Neural progenitor cell (in vitro differentiated cells): ENCODE measurements around the gene LRRC28. TPM values are rescaled to one million over a fixed set of nuclear protein-coding genes. Genes with fewer than 3 reads are reported as not detected.

Experiments
- DNase-seq: peaks from one replicate; pipeline ENCODE4 v3.0.0-alpha.2; 2016; ENCODE audit warnings: low spot score
- H2AFZ ChIP-seq: fragments of 200-600 bp; sonication (generic); replicated peaks from 2 replicates; pipeline ENCODE4 v1.6.1; 2016; ENCODE audit warnings: antibody characterized with exemption
- H3F3A ChIP-seq: fragments of 200-600 bp; sonication (generic); 2 replicates; pipeline ENCODE4 v1.6.1; 2016; ENCODE audit warnings: antibody characterized with exemption, low read depth
- H3K27ac ChIP-seq: fragments of 200-600 bp; sonication (generic); 2 replicates; pipeline ENCODE4 v1.5.1; 2016; ENCODE audit warnings: mild to moderate bottlenecking
- H3K27me3 ChIP-seq: fragments of 200-600 bp; sonication (generic); 2 replicates; pipeline ENCODE4 v1.6.1; 2016; ENCODE audit warnings: mild to moderate bottlenecking, moderate library complexity
- H3K36me3 ChIP-seq: fragments of 200-600 bp; sonication (generic); 2 replicates; pipeline ENCODE4 v1.5.1; 2016
- H3K4me1 ChIP-seq: fragments of 200-600 bp; sonication (generic); 2 replicates; pipeline ENCODE4 v1.6.1; 2016; ENCODE audit warnings: mixed run types
- H3K4me2 ChIP-seq: fragments of 200-600 bp; sonication (generic); 2 replicates; pipeline ENCODE4 v1.6.1; 2016
- H3K4me3 ChIP-seq: fragments of 200-600 bp; sonication (generic); 2 replicates; pipeline ENCODE4 v1.5.1; 2016
- H3K79me2 ChIP-seq: fragments of 200-600 bp; sonication (generic); 2 replicates; pipeline ENCODE4 v1.6.1; 2016; ENCODE audit warnings: low read depth
- H3K9ac ChIP-seq: fragments of 200-600 bp; sonication (generic); 2 replicates; pipeline ENCODE4 v1.6.1; 2016
- H3K9me3 ChIP-seq: fragments of 200-600 bp; sonication (generic); 2 replicates; pipeline ENCODE4 v1.5.1; 2016; ENCODE audit warnings: low read depth
- H4K20me1 ChIP-seq: fragments of 200-600 bp; sonication (generic); 2 replicates; pipeline ENCODE4 v1.6.1; 2016; ENCODE audit warnings: low read depth
- H3K27ac Mint-ChIP-seq: 3 replicates; pipeline ENCODE4 v1.8.0; 2021; ENCODE audit warnings: mixed read lengths
- H3K27me3 Mint-ChIP-seq: 2 replicates; pipeline ENCODE4 v1.8.0; 2022; ENCODE audit warnings: low read depth, mild to moderate bottlenecking, inconsistent platforms, moderate library complexity, mixed read lengths; ENCODE audit not compliant: insufficient read depth
- H3K36me3 Mint-ChIP-seq: 3 replicates; pipeline ENCODE4 v1.8.0; 2021; ENCODE audit warnings: mixed read lengths
- H3K4me1 Mint-ChIP-seq: 3 replicates; pipeline ENCODE4 v1.8.0; 2021; ENCODE audit warnings: mixed read lengths
- H3K4me3 Mint-ChIP-seq: 3 replicates; pipeline ENCODE4 v1.8.0; 2021; ENCODE audit warnings: mild to moderate bottlenecking, moderate library complexity, mixed read lengths
- H3K9me3 Mint-ChIP-seq: 3 replicates; pipeline ENCODE4 v1.8.0; 2020; ENCODE audit warnings: mixed read lengths
- CTCF ChIP-seq: fragments of 200-600 bp; sonication (generic); IDR thresholded peaks from 2 replicates; pipeline ENCODE4 v1.5.1; 2017; ENCODE audit warnings: antibody characterized with exemption, mild to moderate bottlenecking
- EZH2 ChIP-seq: fragments of 200-600 bp; sonication (generic); IDR thresholded peaks from 2 replicates; pipeline ENCODE4 v1.6.1; 2017; ENCODE audit warnings: antibody characterized with exemption, mild to moderate bottlenecking, moderate library complexity
- EZH2phosphoT487 ChIP-seq: fragments of 200-600 bp; sonication (generic); IDR thresholded peaks from 2 replicates; pipeline ENCODE4 v1.6.1; 2017; ENCODE audit warnings: antibody characterized with exemption
- total RNA-seq: library from RNA; depleted of rRNA; stranded (reverse); fragments of >200 nt; gene quantifications from 2 replicates; pipeline ENCODE4 v1.2.3, GENCODE V29; 2015; ENCODE audit warnings: low replicate concordance

LRRC28 gene
- total RNA-seq, 1 donor from 2014 or later: 34.5 TPM

GRCh38 chr15:99386391-99386790 lies 135.1 kb downstream of the LRRC28 start:
- Mint-ChIP-seq H3K27me3 (peaks cover 3% of the 10 kb centered on the region), H3K27ac (no peak overlapping the region), H3K9me3 (peaks cover 7% of the 10 kb centered on the region), H3K4me1 (peaks cover 3% of the 10 kb centered on the region), H3K36me3 (peaks cover 13% of the 10 kb centered on the region), H3K4me3 (no peak overlapping the region)
- no peaks in the 10 kb centered on the region for H3K79me2 ChIP-seq
- H3F3A ChIP-seq: no peaks in the 10 kb centered on the region
- H2AFZ ChIP-seq: no peak overlapping the region
- H3K9ac ChIP-seq: no peak overlapping the region
- no peak overlapping the region for H3K4me3 ChIP-seq
- no peaks in the 10 kb centered on the region for H3K27me3 ChIP-seq
- no peaks in the 10 kb centered on the region for H3K4me1 ChIP-seq
- H3K9me3 ChIP-seq: no peaks in the 10 kb centered on the region
- no peaks in the 10 kb centered on the region for H4K20me1 ChIP-seq
- no peak overlapping the region for H3K4me2 ChIP-seq
- no peak overlapping the region for H3K27ac ChIP-seq
- no peaks in the 10 kb centered on the region for H3K36me3 ChIP-seq
- DNase-seq: no peak
- no peak for TF ChIP-seq CTCF
- no peak for TF ChIP-seq EZH2
- no peak for TF ChIP-seq EZH2phosphoT487

GRCh38 chr15:99387421-99388168 lies 136.3 kb downstream of the LRRC28 start:
- TF ChIP-seq CTCF: no peak
- no peak for TF ChIP-seq EZH2
- no peak for TF ChIP-seq EZH2phosphoT487
- Histone ChIP-seq H3K9me3 (no peaks in the 10 kb centered on the region), H3K27me3 (no peaks in the 10 kb centered on the region), H3K27ac (no peak overlapping the region), H3K79me2 (no peaks in the 10 kb centered on the region), H3K4me3 (no peak overlapping the region), H3K36me3 (no peaks in the 10 kb centered on the region), H3K4me2 (no peak overlapping the region), H3K4me1 (no peaks in the 10 kb centered on the region), H3F3A (no peaks in the 10 kb centered on the region), H3K9ac (no peak overlapping the region), H2AFZ (no peak overlapping the region), H4K20me1 (no peaks in the 10 kb centered on the region)
- Mint-ChIP-seq H3K27me3 (peaks cover 2% of the 10 kb centered on the region), H3K9me3 (peaks cover 6% of the 10 kb centered on the region), H3K4me1 (peaks cover 3% of the 10 kb centered on the region), H3K4me3 (no peak overlapping the region), H3K36me3 (peaks cover 10% of the 10 kb centered on the region), H3K27ac (no peak overlapping the region)
- no peak for DNase-seq

- Histone ChIP-seq H3K27me3 (no peaks in the 10 kb centered on the region), H3F3A (no peaks in the 10 kb centered on the region), H3K9me3 (no peaks in the 10 kb centered on the region), H3K27ac (no peak overlapping the region), H3K9ac (no peak overlapping the region), H4K20me1 (no peaks in the 10 kb centered on the region), H3K4me2 (no peak overlapping the region), H3K36me3 (no peaks in the 10 kb centered on the region), H2AFZ (no peak overlapping the region), H3K4me1 (no peaks in the 10 kb centered on the region), H3K79me2 (no peaks in the 10 kb centered on the region), H3K4me3 (no peak overlapping the region)
- DNase-seq: peak; percentile 50
- Mint-ChIP-seq H3K27ac (no peak overlapping the region), H3K36me3 (peaks cover 4% of the 10 kb centered on the region), H3K4me1 (no peaks in the 10 kb centered on the region), H3K9me3 (peaks cover 3% of the 10 kb centered on the region), H3K27me3 (no peaks in the 10 kb centered on the region), H3K4me3 (no peak overlapping the region)
- TF ChIP-seq EZH2phosphoT487 (no peak), EZH2 (no peak), CTCF (peak; percentile 48)
Observed at GRCh38 chr15:99390667-99391066, 139.4 kb downstream of the LRRC28 start.
